Left forelimb (tissue), 1 donor: ENCODE results near the gene SMYD3.
"Not testable (repeated sequence)": the region's sequence is repeated elsewhere in the genome, so short reads cannot be mapped to it uniquely, and the experiment has no call there.

Experiments
- DNase-seq: peaks from one replicate; pipeline ENCODE4 v3.0.0-alpha.2; 2018; ENCODE audit warnings: low spot score

Gene SMYD3

DNA sequence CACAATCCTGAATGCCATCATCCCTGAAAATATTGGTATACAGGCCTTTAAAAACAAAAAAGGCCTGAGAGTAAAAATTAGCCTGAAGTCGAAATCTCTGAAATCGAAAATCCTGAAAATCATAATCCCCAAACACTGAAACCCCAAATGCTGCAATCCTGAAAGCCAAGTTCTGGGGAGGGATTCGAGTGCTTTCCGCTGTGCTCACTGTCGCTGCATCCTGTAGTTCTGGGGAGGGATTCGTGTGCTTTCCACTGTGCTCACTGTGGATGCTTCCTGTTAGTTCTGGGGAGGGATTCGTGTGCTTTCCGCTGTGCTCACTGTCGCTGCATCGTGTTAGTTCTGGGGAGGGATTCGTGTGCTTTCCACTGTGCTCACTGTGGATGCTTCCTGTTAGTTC, 435.5 kb downstream of the SMYD3 start:
- not testable (repeated sequence) for DNase-seq

DNA sequence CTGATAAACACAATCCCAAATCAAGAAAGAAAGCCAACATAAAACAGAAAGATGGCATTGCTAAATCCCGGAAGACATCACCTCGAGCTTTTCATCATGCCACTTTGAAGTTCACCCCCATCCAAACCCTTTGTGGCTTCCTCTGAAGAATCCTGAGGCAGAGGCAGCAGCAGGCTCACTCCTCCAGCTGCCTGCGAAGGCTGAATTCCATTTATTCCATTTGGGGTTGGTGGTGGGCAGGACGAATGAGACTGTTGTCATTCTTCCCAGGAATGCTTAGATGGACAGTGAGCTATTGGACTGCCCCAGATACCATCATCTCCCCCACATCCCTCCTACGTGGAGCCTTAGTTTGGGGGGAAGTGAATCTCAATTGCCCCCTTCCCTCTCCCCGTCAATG, 437.5 kb downstream of the SMYD3 start:
- no peak for DNase-seq

DNA sequence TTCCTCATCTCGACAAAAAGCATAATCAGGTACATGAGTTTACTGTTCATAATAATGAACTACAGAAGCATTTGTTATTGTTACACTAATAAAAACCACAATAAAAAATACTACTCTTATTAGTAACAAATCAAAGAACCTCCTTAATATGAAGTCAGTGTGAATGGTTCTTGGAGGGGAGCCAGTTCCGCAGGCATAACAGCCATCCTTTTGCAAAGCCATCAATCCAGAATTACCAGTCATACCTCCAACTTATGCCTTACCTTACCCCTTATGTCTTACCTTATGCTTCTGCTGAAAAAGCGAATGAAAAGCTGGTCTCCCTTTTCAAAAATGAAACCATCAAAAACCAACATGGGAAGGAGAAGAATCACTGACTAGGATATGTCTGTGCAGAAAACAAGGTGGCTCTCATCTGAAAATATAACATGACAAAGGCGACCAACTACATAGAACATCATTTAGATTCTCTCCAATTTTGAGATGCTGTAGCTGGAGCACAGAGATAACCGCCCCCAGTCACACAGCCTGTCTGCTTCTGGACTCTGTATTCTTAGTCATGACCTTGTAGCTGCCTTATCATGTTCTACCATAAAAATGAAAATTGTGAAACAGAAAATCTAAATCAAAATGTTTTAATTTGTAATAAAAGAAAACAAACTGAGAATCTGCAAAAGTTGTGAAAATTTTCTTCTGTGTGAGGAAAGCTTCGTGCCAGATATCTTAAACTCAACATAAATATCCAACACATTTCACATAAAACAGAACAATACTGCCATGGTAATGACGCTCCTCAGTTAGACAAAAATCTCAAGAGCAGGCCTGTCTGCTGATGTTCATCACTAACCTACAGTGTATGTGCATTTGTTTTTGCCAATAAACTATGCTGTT, 438.2 kb downstream of the SMYD3 start:
- no peak for DNase-seq

DNA sequence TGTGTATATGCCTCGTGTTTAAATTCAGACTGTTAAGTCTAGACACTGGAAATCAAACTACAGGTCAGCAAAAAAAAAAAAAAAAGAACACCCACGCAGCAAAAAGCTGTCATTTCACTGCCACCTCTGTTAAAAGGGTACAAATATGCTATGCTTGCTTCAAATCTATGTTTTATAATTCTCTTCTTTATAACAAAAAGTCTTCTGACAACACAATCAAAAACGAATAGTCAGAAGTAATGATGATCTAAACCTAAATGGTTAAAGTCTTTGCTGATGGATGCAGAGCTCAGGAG, 438.9 kb downstream of the SMYD3 start:
- no peak for DNase-seq

DNA sequence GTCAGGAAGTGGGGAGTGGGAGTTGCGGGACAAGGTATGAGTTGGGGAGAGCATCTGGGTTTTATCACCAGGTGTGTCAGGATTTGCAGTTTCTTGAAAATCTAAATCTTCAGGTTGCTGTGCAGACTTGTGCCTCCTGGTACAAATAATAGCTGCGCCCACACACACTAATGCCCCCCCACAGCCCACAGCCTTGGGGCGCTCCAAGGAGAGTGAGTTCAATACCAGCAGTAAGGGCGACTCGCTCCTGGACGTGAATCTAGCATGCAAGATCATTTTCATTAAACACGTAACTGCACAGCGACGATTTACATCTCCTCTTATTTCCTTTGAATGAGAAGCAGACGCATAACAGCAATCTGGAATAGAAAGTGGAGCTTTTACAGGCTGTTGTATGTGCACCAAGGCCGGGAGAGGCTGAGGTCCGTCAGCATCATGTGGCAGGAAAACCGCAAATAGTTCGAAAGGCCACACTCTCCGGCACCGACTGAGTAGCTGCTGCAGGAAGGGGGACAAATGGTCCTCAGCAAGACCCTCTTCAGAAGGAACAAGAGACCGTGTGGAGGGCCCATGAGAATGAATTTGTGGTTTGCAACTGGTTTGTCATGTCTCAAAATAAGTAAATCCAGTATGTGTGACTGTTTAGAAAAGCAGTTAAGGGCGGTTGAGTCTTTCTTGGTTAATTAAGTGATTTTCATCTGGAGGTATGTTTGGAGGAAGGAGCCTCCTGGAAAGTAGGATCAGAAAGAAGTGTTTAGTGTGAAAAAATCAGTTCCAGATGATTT, 439.5 kb downstream of the SMYD3 start:
- DNase-seq, result no peak

DNA sequence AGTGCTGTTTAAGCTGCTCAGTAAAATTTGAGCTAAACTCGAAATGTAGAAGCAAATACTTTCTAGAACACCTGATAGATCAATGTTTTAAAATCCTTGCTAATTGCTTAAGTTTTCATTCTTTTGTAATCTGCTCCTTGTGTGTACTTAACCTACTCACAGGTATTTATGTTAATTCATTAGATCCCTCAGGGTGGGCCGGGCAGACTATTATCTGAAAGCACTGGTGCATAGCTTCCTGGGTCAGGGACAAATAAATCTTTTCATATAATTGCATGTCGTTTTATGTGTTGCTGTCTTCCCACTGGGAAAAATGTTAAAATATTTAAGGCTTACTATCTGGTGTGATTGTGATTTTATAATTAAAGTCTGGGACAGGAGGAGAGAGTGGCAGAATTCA, 440.5 kb downstream of the SMYD3 start:
- no peak for DNase-seq

DNA sequence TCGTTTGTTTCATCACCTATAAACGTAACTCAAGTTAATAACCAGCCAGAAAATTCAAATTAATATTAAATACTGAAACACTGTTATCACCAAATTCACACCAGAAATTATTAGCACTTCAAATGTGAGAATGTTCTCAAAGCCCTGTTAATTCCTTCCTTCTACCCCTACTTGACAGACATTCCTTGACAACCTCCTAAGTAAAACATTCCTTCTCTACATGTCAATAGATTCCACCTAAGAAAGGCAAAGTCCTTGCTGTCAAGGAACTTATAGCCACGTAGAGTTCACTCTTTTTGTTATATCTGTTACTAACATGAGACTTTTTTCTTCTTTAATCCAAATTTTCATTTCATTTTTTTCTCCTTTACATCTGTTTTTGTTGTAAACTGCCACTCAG, 441.5 kb downstream of the SMYD3 start:
- no peak for DNase-seq

DNA sequence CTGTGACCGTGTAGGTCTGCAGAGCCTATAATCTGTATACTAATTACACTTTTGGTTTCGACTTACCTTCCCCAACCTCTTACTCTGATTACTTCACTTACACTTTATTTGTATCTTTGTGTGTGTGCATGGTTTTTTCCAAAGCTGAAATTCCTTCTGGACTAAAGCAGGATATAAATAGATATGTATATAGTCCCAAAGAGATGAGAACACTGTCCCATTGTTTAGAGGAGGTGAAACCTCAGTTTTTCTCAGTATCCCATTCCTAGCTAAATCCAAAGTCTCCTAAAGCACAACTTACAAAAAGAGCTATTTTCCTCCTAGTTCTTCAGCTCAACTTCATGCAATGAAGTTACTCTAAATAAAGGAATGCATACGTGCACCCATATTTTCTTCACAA, 442.2 kb downstream of the SMYD3 start:
- DNase-seq, result no peak

DNA sequence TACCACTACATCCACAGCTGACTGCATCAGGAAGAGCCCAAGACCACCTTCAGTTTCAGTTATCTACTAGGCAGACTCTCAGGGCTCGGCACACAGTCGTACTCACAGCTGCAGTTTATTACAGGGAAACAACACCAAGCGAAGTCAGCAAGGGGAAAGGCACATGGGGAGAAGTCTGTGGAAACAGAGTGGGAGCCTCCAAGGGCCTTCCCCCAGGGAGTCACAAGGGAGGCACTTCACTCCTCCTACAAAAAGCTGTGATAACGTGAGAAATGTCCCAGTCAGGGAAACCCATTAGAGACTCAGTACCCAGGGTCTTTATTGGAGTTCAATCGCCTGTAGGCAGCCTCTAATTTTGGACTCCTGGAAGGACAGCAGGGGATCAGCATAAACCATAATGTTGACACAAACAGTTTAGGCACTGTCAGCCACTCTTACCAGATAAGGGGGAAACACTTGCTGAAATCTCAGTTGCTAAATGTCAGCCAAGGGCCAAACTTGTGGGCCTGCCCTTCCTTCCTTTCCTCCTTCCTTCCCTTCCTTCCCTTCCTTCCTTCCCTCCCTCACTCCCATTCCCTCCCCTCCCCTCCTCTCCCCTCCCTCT, 444.0 kb downstream of the SMYD3 start:
- DNase-seq, result no peak

DNA sequence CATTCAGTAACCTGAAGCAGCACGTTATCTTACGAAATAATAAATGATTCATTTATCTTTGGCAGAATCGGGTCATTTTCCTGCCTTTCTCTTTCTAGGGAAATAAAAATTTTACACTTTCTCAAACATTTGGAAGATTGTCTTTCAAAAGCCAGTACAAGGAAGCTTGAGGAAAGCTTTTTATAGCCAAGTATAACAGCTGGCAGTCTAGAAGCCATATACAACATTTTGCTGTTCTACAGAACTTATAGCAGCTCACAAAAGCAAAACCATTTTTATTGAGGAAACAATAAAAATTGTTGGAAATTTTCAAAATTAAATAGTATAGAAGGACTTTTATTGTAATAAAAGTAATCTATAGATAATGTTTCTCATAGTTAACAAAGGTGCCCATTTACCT, 448.6 kb downstream of the SMYD3 start:
- no peak for DNase-seq

DNA sequence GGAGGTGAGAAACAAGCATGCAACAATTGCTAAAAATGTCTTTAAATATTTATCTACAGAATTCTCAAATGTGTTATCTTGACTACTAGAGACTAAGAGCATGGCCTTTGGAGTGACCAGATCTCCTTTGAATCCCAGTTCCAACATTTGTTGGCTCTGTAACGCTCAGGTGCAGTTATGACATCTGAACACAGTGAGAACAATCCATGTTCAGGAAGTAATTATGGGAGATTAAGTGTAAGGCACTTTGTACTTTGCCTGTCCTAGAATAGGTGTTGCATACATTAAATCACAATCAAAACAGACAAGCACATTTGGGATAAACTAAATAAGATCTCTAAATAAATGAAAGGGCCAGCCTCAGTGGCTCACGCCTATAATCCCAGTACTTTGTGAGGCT, 454.5 kb downstream of the SMYD3 start:
- no peak for DNase-seq

DNA sequence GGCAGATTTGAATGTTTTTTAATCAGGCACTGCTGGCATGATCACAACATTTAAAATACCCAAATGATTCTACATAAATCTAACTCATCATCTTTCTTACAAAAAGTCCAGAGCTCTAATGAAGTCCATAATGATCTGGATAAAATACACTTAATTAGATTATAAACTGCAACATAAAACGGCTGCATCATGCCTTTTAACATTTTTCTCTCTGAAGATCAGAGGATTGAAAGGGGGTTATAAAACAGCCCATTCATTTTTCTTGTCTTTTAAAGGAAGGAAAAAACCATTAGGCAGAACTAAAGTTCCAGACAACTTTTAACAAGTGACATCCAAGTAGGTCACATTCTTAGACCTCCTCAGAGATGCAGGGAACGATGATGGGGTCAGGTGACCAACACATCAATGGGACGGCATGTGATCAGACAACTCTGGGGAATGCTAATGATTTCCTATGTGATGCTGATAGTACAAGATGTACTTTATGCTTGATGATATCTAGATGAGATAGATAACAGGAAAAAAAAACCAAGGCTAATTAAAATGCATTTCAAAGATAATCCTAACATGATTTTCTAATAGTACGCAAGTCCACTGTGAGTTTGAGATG, 455.1 kb downstream of the SMYD3 start:
- DNase-seq, result no peak

DNA sequence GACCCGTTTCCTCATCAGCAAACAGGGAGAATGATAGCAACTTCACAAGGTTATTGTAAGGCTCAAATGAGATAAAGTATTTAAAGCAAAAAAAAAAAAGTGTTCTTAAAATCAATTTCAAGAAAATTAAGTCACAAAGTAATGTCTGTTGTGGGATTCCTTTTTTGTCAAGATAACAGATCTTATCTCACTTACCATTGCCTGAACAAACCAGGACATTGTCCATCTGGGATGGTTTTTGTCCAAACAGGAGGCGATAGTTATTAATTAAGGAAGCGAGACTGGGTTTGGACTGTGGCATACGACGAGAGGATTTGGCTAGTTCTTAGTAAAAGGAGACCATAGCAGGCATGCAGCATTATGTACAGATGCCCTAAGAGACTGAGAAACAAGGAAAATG, 458.4 kb downstream of the SMYD3 start:
- no peak for DNase-seq

DNA sequence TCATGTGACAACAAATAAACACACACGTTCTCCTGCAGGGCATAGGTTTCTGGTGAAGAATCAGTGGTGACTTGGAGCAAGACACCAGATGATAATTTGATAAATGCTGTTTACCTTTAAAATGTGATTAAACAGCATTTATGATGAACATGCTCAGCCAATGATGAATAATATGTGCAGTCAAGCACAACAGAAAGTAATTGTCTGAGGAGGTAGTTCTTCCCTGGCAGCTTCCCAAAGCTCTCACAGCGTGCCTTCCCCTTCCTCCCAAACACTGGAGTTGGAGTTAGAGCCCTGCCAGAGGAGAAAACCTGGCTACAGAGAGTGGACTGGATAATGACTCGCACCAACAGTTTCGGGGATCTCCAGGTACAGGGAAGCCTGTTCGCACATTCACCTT, 463.5 kb downstream of the SMYD3 start:
- no peak for DNase-seq

DNA sequence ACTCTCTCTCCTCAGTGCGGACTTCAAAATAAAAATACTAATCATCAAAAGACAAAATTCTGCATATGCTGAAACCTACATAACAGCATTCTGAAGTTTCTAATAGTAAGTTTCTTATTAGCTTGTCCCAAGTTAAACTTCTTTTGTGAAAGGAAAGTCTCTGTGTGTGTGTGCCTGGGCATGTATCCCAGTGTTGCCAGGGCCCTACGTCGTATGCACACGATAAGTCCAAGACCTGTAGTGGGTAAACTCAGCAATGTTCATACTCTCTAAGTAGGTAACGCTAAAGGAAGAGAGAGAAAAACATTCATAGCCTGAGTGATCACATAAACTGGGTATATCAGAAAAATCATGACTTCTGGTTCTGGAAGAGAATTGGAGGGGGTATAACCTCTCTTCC, 465.7 kb downstream of the SMYD3 start:
- no peak for DNase-seq

DNA sequence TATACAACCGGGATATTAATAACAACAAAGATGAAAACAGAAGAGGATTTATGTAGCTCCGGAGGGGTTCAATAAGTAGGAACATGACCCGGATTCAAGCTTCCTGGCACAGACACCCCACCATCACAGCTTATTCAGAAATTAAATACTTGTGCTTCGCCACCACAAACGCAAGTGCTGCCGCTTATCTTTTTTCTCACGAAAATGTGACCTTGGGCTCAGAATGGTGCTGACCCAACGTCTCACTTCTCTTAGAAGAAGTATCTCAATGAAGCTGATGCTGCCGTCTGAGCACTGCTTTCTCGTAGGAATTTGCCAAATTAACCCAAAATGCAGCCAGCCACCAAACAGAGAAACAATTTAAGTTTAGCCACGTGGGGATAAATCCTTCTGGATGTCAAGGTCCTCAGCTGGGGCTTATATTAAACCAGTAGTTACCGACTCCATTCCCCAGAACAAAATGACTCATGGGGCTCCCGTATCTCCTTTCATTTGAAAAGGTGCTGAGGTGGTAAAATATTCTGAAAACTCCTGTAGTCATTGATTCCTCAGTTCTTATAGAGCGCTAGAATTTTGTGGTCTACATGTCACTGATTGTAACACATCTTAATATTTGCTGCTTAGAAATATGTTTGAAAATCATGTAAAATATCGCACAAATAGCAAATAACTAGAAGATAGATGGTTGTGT, 466.7 kb downstream of the SMYD3 start:
- DNase-seq, result no peak

DNA sequence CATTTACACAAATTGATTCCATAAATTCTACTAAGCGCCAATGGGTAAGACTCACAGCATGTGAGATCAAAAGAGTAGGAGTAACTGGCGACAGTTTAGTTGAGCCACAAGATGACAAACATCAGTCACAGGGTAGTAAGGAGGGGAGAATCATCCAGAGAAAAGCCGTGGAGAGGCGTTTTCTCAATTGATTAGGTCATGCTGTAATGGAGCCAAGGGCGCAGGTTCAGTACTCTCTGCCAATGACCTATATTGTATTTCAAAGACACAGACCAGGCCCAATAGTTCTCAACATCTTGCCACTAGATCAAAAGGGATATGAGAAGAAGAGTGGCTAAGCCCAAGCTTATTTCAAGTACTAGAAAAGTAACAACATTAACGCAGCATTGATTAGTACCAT, 467.5 kb downstream of the SMYD3 start:
- no peak for DNase-seq

DNA sequence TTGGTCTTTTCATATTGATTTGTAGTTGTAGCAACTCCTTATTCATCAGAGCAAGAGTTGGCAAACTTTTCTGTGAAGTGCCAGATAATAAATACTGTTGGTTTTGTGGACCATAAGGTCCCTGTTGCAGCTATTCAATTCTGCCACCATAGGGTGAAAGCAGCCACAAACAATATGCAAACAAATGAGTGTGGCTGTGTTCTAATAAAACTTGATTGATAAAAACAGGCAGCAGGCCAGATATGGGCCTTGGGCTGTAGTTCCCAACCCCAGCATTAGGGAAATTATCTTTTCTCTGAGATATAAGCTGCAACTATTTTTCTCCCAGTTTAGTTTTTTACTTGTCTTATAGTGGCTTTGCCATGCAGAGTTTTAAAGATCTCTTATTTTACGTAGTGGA, 469.2 kb downstream of the SMYD3 start:
- DNase-seq, result no peak

DNA sequence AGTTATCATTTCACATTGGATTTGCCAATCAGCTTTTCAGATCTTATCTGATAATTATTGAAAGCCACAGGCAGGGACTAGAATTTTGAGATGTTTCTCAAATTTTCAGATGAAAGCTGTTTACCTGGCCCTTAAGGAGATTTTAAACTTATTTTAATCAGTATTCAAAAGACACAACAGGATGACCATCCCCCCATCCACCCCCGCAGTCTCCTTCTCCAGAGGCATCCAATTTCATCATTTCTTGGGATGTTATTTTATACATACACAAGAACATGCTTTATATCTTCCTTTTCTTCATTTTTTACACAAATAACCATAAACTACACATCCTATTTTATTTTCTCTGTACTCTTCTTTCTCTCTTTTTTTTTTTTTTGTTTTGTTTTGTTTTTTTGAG, 470.9 kb downstream of the SMYD3 start:
- no peak for DNase-seq

DNA sequence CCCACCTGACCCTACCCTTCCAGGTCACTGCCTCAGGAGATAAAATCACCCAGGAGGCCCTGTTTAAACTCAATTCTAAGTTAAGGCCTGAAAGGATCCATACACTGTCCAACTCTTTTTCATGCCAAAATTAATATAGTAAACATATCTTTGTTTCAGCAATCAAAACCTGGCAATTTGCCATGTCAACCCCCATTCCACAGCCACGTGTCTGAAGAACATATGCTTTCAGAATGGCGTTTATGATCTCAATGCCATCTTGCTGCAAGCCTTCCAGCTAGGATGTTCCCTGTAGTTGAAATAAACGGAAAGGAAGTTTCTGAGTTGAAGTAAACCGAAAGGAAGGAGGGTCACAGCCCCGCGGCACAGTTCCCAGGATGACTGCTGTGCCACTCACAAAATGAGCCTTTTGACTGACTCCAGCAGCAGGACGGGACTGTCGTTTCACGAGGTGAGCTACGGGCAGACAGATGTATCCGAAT, 472.0 kb downstream of the SMYD3 start:
- no peak for DNase-seq

DNA sequence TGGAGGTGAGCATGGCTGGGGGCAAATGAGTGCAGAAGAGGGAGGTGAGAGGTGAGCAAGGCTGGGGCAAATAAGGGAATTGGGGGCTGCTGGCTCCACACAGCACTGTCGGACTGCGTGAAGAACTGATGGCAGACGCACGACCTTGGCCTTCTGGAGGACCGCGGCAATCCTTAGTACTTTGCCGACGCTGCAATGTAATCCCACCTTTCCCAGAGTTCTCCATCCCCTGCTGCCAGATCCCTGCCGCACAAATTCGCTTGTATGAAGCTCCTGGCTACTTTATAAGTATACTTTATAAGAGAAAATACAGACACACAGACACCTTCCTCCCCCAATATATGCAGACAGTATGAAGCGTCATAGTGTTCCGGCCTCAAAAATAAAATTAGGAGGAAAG, 472.4 kb downstream of the SMYD3 start:
- no peak for DNase-seq

DNA sequence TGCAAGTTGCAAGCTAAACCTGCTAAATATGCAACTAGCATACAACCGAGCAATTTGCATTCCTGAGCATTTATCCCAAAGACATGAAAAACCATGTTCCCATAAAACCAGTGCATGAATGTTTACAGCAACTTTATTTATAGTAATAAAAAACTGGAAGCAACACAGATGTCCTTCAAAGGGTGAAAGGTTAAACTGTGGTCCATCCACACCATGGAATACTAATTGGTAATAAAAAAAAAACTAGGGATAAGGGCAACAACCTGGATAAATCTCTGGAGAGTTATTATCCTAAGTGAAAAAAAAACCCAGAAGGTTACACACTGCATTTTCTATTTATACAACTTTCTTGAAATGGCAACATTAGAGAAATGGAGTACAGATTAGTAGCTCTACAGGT, 474.1 kb downstream of the SMYD3 start:
- DNase-seq, result no peak
